NCI-H2227 treated with DMSO at 0.1 percent for 48 hours (cell line): ENCODE data around the gene LONRF2.

ENCODE experiments used
- DNase-seq: peaks from one replicate; lab custom pipeline; 2025; lab: John Stamatoyannopoulos, UW

Gene LONRF2

GRCh38 chr2:100235581-100235980 lies 86.7 kb downstream of the LONRF2 start:
- no peak for DNase-seq

- no peak for DNase-seq
These were observed 87.2 kb downstream of the LONRF2 start for GRCh38 chr2:100235098-100235497.

- DNase-seq: no peak
These were observed 88.2 kb downstream of the LONRF2 start for GRCh38 chr2:100234141-100234540.

GRCh38 chr2:100233061-100233460 lies 89.2 kb downstream of the LONRF2 start:
- no peak for DNase-seq

- DNase-seq: no peak
These were observed 91.5 kb downstream of the LONRF2 start for GRCh38 chr2:100230754-100231153.

- DNase-seq: no peak
These were observed 93.3 kb downstream of the LONRF2 start for GRCh38 chr2:100228967-100229366.

GRCh38 chr2:100228415-100228814 lies 93.9 kb downstream of the LONRF2 start:
- no peak for DNase-seq

- DNase-seq: no peak
These were observed 97.2 kb downstream of the LONRF2 start for GRCh38 chr2:100224988-100225710.

GRCh38 chr2:100223502-100223901 lies 98.8 kb downstream of the LONRF2 start:
- no peak for DNase-seq
